Subcutaneous abdominal adipose tissue (tissue), 5 donors: ENCODE results near the gene DLK1.

Experiments
- H3K27ac ChIP-seq: one replicate; pipeline ENCODE4 v1.7.0; 2013; ENCODE audit warnings: low read depth, mild to moderate bottlenecking, inconsistent platforms, low read length, moderate library complexity
- H3K27me3 ChIP-seq, 5 donors: one replicate each; pipeline ENCODE4 v1.7.0; 2013; ENCODE audit warnings: low read length in 5 of 5, inconsistent platforms in 1 of 5; ENCODE audit not compliant: control insufficient read depth in 5 of 5, insufficient read depth in 4 of 5
- H3K36me3 ChIP-seq, 5 donors: one replicate each; pipeline ENCODE4 v1.7.0; 2013; ENCODE audit warnings: low read length in 5 of 5; ENCODE audit not compliant: control insufficient read depth in 5 of 5, insufficient read depth in 5 of 5
- H3K4me1 ChIP-seq, 5 donors: one replicate each; pipeline ENCODE4 v1.7.0; 2013; ENCODE audit warnings: low read length in 5 of 5, mild to moderate bottlenecking in 3 of 5, moderate library complexity in 1 of 5; ENCODE audit not compliant: control insufficient read depth in 5 of 5, insufficient read depth in 5 of 5
- H3K4me3 ChIP-seq, 5 donors: one replicate each; pipeline ENCODE4 v1.7.0; 2013; ENCODE audit warnings: low read length in 5 of 5, low read depth in 1 of 5
- H3K9ac ChIP-seq, 5 donors: one replicate each; pipeline ENCODE4 v1.7.0; 2013; ENCODE audit warnings: low read length in 5 of 5, mild to moderate bottlenecking in 4 of 5, moderate library complexity in 3 of 5
- H3K9me3 ChIP-seq, 5 donors: one replicate each; pipeline ENCODE4 v1.7.0; 2013; ENCODE audit warnings: low read length in 5 of 5; ENCODE audit not compliant: control insufficient read depth in 5 of 5
- donor health status: healthy.
- donor health status: healthy.
- donor health status: healthy.
- donor health status: healthy.
- donor health status: healthy.

DLK1 gene

DNA sequence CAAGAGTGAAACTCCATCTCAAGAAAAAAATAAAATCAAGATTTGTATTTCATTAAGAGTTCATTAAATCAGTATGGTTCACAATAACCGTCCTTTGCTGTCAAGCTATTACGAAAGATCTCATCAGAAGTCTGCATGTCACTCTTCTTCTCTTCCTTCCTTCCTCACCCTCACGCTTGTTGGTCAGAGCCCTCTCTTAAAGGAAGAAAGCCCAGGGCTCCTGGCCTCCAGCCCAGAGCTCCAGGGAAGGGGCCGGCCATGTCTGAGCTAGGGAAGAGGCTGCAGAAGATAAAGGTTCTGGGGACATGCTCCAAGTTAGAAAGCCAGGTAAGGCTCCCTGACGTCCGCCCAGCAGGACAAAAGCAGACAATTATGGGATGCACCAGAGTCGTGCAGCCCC, 43.1 kb upstream of the DLK1 start:
- peaks cover 0 to 19% (median 8%) of the 10 kb centered on the region in 5 donors for H3K27me3 ChIP-seq
- H3K36me3 ChIP-seq, result no peaks in the 10 kb centered on the region
- peaks cover 10 to 39% (median 34%) of the 10 kb centered on the region in 5 donors for H3K4me1 ChIP-seq
- H3K9ac ChIP-seq, result no peak overlapping the region
- H3K4me3 ChIP-seq, result no peak overlapping the region
- no peak overlapping the region for H3K27ac ChIP-seq
- peaks cover 0 to 2% (median 0%) of the 10 kb centered on the region in 5 donors for H3K9me3 ChIP-seq

DNA sequence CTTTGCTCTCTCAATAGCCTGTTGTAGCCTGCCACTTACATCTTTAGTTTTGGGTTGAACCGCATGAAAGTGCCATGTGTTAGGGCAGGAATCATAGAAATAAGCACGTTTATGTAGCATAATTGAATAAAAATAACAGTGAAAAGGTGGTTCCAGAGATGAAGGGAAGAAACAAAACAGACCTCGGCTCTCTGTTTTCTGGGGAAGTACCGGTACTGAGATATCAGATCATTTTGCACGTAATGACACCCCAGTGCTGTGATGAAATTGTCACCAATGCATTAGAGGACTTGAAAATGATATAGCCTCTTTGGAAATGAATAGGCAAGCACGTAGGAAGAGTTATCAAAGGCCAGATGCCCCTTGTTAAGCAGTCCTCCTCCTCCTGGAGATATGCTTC, 42.5 kb upstream of the DLK1 start:
- no peaks in the 10 kb centered on the region for H3K36me3 ChIP-seq
- H3K27ac ChIP-seq, result no peak overlapping the region
- H3K9ac ChIP-seq, result no peak overlapping the region
- H3K9me3 ChIP-seq, result peaks cover 0 to 2% (median 0%) of the 10 kb centered on the region in 5 donors
- peaks cover 0 to 13% (median 6%) of the 10 kb centered on the region in 5 donors for H3K27me3 ChIP-seq
- H3K4me1 ChIP-seq, result peaks cover 10 to 33% (median 28%) of the 10 kb centered on the region in 5 donors
- H3K4me3 ChIP-seq, result no peak overlapping the region

DNA sequence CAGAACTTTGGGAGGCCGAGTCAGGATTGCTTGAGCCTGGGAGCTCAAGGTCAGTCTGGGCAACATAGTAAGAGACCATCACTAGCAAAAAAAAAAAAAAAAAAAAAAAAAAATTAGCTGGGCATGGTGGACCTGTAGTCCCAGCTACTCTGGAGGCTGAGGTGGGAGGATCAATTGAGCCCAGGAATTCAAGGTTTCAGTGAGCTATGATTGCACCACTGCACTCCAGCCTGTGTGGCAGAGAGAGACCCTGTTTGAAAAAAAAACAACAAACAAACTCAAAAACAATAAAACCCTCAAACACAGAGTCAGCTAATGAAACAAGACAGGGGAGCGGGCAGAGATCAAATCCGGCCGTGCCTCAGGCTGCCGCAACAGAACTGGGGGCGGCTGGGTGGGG, 41.7 kb upstream of the DLK1 start:
- Histone ChIP-seq H3K9me3 (peaks cover 0 to 2% (median 0%) of the 10 kb centered on the region in 5 donors), H3K4me1 (peaks cover 6 to 25% (median 20%) of the 10 kb centered on the region in 5 donors), H3K27me3 (peaks cover 0 to 8% (median 2%) of the 10 kb centered on the region in 5 donors), H3K9ac (no peak overlapping the region), H3K27ac (no peak overlapping the region), H3K4me3 (no peak overlapping the region), H3K36me3 (no peaks in the 10 kb centered on the region)

DNA sequence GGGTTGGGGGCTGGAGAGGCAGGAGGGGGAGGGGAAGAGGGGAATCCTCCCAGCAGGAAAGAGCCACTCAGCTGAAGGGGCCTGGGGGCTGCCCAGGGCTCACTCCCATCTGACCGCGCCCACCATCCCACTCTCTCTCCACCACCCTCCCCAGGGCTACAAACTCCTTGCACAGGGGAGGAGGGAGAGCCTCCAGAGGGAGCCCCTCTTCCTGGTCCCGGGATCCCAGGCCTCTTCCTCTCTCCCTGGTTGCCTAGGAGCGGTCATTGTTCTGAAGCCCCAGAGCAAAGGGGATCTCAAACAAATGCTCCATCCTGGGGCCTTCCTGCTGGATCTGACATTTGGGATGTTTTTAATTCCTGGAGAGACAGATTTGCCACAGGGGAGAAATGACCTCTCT, 39.8 kb upstream of the DLK1 start:
- Histone ChIP-seq H3K27me3 (peaks cover 0 to 8% (median 5%) of the 10 kb centered on the region in 5 donors), H3K4me3 (no peak overlapping the region), H3K9ac (no peak overlapping the region), H3K27ac (no peak overlapping the region), H3K36me3 (no peaks in the 10 kb centered on the region), H3K9me3 (peaks cover 0 to 2% (median 0%) of the 10 kb centered on the region in 5 donors), H3K4me1 (peaks cover 0 to 10% (median 6%) of the 10 kb centered on the region in 5 donors)

DNA sequence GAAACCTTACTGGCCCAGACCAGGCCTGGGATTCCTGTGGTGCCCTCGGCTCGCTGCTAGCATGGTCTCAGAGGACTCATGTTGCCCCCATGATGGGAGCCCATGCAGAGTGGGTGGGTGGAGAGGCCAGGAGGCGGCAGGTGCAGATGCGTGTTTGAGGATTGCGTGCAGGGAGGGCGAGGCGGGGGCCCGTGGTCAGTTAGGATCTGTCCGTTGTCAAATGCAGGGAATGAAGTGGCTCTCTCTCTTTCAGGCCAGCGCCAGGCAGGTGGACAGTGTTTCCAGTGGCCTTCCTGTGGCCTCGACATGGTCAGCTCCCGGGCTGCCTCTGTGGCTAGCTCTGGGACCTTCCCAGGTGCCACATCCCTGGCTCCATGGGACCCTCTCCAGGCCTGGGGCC, 39.3 kb upstream of the DLK1 start:
- Histone ChIP-seq H3K4me1 (peaks cover 0 to 10% (median 6%) of the 10 kb centered on the region in 5 donors), H3K9me3 (peaks cover 0 to 2% (median 0%) of the 10 kb centered on the region in 5 donors), H3K36me3 (no peaks in the 10 kb centered on the region), H3K4me3 (no peak overlapping the region), H3K9ac (no peak overlapping the region), H3K27me3 (peaks cover 0 to 8% (median 5%) of the 10 kb centered on the region in 5 donors), H3K27ac (no peak overlapping the region)

DNA sequence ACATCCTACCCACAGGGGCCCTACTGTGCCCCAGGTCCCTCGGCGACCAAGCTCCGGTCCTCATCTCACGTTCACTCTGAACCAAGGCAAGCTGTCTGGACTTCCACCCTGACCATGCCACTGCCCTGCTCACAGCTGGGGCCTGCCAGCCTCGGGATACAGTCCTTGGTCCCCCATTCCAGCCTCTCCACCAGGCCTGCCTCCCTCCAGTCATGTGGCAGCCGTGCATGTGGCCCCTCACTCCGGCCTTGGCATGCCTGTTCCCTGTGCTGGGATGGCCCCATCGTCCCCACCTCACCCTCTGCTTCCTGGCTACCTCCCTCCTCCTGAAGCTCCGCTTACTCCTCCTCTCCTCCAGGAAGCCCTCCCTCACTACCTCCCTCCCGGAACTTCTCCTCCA, 38.6 kb upstream of the DLK1 start:
- H3K27ac ChIP-seq, result no peak overlapping the region
- peaks cover 0 to 10% (median 6%) of the 10 kb centered on the region in 5 donors for H3K4me1 ChIP-seq
- no peaks in the 10 kb centered on the region for H3K36me3 ChIP-seq
- H3K9me3 ChIP-seq, result no peaks in the 10 kb centered on the region
- H3K27me3 ChIP-seq, result peaks cover 0 to 8% (median 5%) of the 10 kb centered on the region in 5 donors
- H3K4me3 ChIP-seq, result no peak overlapping the region
- H3K9ac ChIP-seq, result no peak overlapping the region

DNA sequence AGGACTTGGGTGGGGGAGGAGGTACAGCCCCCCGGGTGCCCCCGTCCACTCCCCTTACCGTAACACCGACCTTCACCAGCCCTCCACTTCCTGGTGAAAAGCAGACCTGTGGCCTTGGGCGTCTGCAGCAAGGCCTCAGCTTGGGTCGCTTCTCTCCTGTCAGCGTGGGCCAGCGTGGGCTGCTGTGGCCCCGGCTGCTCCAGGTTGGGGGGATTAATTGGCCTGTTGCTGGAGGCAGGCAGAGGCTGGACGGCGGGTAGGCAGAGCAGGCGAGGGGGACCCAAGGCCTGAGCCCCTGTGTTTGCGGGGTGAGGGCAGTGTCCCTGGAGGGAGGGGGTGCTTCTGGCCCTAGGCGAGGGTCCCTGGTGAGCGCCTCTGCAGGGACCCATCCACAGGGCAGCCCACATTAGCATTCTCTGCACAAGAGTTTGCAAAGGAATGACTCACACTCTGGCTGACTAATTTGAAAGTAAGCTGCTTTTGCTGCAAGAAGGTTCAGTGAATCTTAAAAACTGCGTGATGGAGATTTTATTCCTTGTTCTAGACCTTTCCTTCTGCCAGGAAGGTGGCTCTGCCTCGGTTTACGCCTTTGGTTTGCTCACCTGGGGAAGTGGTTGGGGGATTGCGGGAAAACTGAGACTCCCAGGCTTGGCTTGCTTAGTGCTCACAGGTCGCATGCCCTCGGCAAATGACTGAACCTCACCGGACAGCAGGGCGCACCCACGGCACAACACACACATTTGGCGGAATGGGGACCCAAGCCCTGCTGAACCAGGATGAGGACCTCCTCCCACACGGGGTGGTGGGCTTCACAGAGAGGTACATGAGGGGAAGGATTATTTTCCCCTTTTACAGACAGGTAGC, 37.9 kb upstream of the DLK1 start:
- H3K4me3 ChIP-seq, result no peak overlapping the region
- no peak overlapping the region for H3K9ac ChIP-seq
- H3K27me3 ChIP-seq, result peaks cover 0 to 10% (median 5%) of the 10 kb centered on the region in 5 donors
- no peak overlapping the region for H3K27ac ChIP-seq
- peaks cover 0 to 5% (median 3%) of the 10 kb centered on the region in 5 donors for H3K4me1 ChIP-seq
- no peaks in the 10 kb centered on the region for H3K36me3 ChIP-seq
- H3K9me3 ChIP-seq, result no peaks in the 10 kb centered on the region

DNA sequence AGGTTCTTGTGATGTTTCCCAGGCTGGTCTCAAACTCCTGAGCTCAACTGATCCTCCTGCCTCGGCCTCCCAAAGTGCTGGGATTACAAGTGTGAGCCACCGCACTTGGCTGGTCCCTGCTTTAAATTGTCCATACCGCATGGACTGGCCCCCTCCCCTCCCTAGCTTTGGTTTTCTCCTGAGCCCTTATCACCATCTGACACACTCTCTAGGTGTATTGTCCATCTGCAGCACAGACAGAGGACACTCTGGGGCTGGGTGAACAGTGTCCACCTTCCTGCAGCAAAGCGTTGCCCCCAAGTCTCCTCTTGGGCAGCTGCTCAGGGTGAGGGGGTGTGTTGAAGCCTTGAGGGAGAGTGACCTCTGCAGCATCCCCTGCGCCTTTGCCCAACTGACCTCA, 36.0 kb upstream of the DLK1 start:
- H3K27me3 ChIP-seq, result peaks cover 4 to 19% (median 5%) of the 10 kb centered on the region in 5 donors
- H3K9ac ChIP-seq, result no peak overlapping the region
- no peaks in the 10 kb centered on the region for H3K9me3 ChIP-seq
- no peak overlapping the region for H3K27ac ChIP-seq
- H3K4me1 ChIP-seq, result peaks cover 0 to 3% (median 0%) of the 10 kb centered on the region in 5 donors
- no peaks in the 10 kb centered on the region for H3K36me3 ChIP-seq
- no peak overlapping the region for H3K4me3 ChIP-seq

DNA sequence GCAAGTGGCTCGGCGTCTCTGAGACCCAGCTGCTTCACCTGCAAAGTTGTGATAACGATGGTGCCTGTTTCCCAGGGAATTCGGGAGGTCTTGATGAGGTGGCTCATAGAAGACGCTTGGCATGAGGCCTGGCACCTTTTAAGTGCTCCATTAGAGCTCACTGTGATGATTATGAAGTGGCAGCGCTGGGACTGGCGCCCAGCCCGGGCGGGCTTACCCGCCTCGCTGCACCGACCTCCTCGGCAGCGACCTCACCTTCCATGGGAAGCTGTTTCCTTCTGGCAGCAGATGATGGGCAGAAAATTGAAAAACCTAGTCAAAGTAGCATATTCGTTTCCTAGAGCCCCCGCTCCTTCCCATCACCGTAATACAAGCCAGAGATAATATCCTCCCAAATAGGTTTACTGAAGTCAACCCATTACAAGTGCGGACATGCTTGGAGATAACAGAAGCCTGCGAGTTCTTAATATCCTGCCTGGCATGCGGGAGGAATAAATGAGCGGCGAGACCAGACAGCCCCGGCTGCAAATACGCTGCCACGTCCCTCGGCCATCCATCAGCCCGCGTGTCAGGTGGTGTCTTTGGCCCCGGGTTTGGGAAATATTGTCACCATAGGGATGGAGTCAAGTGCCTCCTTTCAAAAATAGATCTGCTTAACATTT, 35.2 kb upstream of the DLK1 start:
- Histone ChIP-seq H3K27me3 (peaks cover 4 to 19% (median 5%) of the 10 kb centered on the region in 5 donors), H3K9me3 (no peaks in the 10 kb centered on the region), H3K36me3 (no peaks in the 10 kb centered on the region), H3K4me1 (peaks cover 0 to 3% (median 0%) of the 10 kb centered on the region in 5 donors), H3K4me3 (no peak overlapping the region), H3K27ac (no peak overlapping the region), H3K9ac (no peak overlapping the region)

DNA sequence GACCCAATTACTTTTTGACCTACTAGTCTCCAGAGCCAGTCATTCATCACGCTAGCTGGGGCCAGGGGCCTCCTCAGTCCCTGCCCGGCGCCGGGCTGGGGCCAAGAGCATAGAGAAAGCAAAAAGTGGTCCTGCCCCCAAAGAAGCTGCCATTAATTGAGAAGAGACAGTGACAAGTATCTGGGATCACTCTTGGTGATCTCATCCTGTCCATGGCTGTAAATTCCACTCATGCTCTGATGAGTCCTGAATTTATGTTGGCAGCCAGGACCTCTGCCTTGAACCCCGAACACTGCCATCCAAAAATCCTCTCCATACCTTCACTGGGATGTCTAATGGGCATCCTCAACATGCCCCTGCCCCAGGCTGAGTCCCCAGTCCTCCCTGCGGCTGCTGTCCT, 34.4 kb upstream of the DLK1 start:
- H3K4me3 ChIP-seq, result no peak overlapping the region
- no peaks in the 10 kb centered on the region for H3K36me3 ChIP-seq
- H3K9ac ChIP-seq, result no peak overlapping the region
- H3K27ac ChIP-seq, result no peak overlapping the region
- peaks cover 5 to 19% (median 7%) of the 10 kb centered on the region in 5 donors for H3K27me3 ChIP-seq
- H3K4me1 ChIP-seq, result peaks cover 0 to 3% (median 0%) of the 10 kb centered on the region in 5 donors
- no peaks in the 10 kb centered on the region for H3K9me3 ChIP-seq
